GM19239 (cell line): ENCODE measurements around the gene TTYH3.

Experiments used
- DNase-seq: peaks from one replicate; pipeline ENCODE4 v3.0.0; 2011; ENCODE audit warnings: low spot score; ENCODE audit not compliant: insufficient read length
- FAIRE-seq: peaks from 2 replicates; lab custom pipeline; 2011; peaks lifted over from hg19 to GRCh38; lab: Jason Lieb, UNC

TTYH3 gene

GRCh38 chr7:2632733-2633537 lies 1.1 kb downstream of the TTYH3 start:
- DNase-seq (peak; percentile 62), FAIRE-seq (peak; percentile 52)

GRCh38 chr7:2633538-2634266 lies 1.9 kb downstream of the TTYH3 start:
- FAIRE-seq (peak; percentile 96), DNase-seq (no peak)

- FAIRE-seq, result no peak
- DNase-seq, result no peak
Observed at GRCh38 chr7:2634267-2635145, 2.7 kb downstream of the TTYH3 start.

GRCh38 chr7:2635148-2635668 lies 3.4 kb downstream of the TTYH3 start:
- DNase-seq (no peak), FAIRE-seq (no peak)

GRCh38 chr7:2635810-2636701 lies 4.3 kb downstream of the TTYH3 start:
- DNase-seq (no peak), FAIRE-seq (no peak)

- no peak for FAIRE-seq
- DNase-seq, result no peak
Observed at GRCh38 chr7:2637066-2637471, 5.3 kb downstream of the TTYH3 start.

GRCh38 chr7:2637505-2638223 lies 5.9 kb downstream of the TTYH3 start:
- peak; percentile 83 for FAIRE-seq

GRCh38 chr7:2638224-2638991 lies 6.6 kb downstream of the TTYH3 start:
- DNase-seq (no peak), FAIRE-seq (no peak)

More at GRCh38 chr7:2637505-2638223, 5.9 kb downstream of the TTYH3 start:
- peak; percentile 54 for DNase-seq

GRCh38 chr7:2639181-2639681 lies 7.4 kb downstream of the TTYH3 start:
- DNase-seq (no peak), FAIRE-seq (no peak)

- FAIRE-seq (no peak), DNase-seq (no peak)
Observed at GRCh38 chr7:2639695-2640481, 8.1 kb downstream of the TTYH3 start.

- FAIRE-seq (no peak), DNase-seq (no peak)
Observed at GRCh38 chr7:2640482-2640830, 8.7 kb downstream of the TTYH3 start.

GRCh38 chr7:2640846-2641316 lies 9.1 kb downstream of the TTYH3 start:
- no peak for DNase-seq
- FAIRE-seq, result no peak

- DNase-seq (peak; percentile 44), FAIRE-seq (peak; percentile 85)
Observed at GRCh38 chr7:2641406-2642393, 9.9 kb downstream of the TTYH3 start.

GRCh38 chr7:2643386-2644219 lies 11.8 kb downstream of the TTYH3 start:
- no peak for FAIRE-seq
- DNase-seq, result no peak

- FAIRE-seq (no peak), DNase-seq (no peak)
Observed at GRCh38 chr7:2644220-2644561, 12.4 kb downstream of the TTYH3 start.
